ENCODE data around the gene PPP4R4. TPM values are rescaled to one million over a fixed set of nuclear protein-coding genes. Genes with fewer than 3 reads are reported as not detected.

PPP4R4 gene
- total RNA-seq, 1 experiment from 2014 or later = 0.88 TPM

GRCh38 chr14:94139421-94139820 lies 34.7 kb upstream of the PPP4R4 start:
- POLR2A ChIA-PET (ENCODE audit: low non-redundant PET) = no interaction called here
- H3K27ac ChIP-seq (ENCODE audit: low read depth, low read length, poor library complexity, severe bottlenecking) = no peak overlapping the region
- no peaks in the 10 kb centered on the region for H3K36me3 ChIP-seq (ENCODE audit: insufficient read depth, low read length, poor library complexity, severe bottlenecking)
- H3K4me3 ChIP-seq (ENCODE audit: low read depth, low read length, poor library complexity, severe bottlenecking) = no peak overlapping the region
- no peaks in the 10 kb centered on the region for H3K27me3 ChIP-seq (replicated peaks; ENCODE audit: insufficient read depth, low read depth, low read length, poor library complexity)
- TF ChIP-seq EZH2 (IDR thresholded peaks at IDR 0.05; ENCODE audit: borderline replicate concordance, low read depth, low read length, poor library complexity, severe bottlenecking) = no peak
- BruUV-seq (replicated peaks) = no TSS peak
- CTCF ChIA-PET = no interaction called here
- no peaks in the 10 kb centered on the region for H3K4me1 ChIP-seq (ENCODE audit: insufficient read depth, low read length, poor library complexity, severe bottlenecking)
- intact Hi-C loops (cut with micrococcal nuclease; ENCODE audit: unreplicated experiment) = loop anchor here (5.0 kb wide), 1 partner anchor 197 kb away; no protein-coding TSS in a partner anchor
- DNase-seq (ENCODE audit: low spot score) = no peak
- no peaks in the 10 kb centered on the region for H3K9me3 ChIP-seq (ENCODE audit: low read depth, low read length, poor library complexity, severe bottlenecking)

GRCh38 chr14:94142247-94142646 lies 31.9 kb upstream of the PPP4R4 start:
- no peak overlapping the region for H3K27ac ChIP-seq (ENCODE audit: low read depth, low read length, poor library complexity, severe bottlenecking)
- no peaks in the 10 kb centered on the region for H3K9me3 ChIP-seq (ENCODE audit: low read depth, low read length, poor library complexity, severe bottlenecking)
- ChIA-PET POLR2A (ENCODE audit: low non-redundant PET) (interaction anchor here (0.8 kb wide), 1 partner anchor 17 kb away, joined by 3 read pairs; no protein-coding TSS in a partner anchor), CTCF (interaction anchor here (2.0 kb wide), 1 partner anchor 10 kb away, joined by 6 read pairs; no protein-coding TSS in a partner anchor)
- no TSS peak for BruUV-seq (replicated peaks)
- no peak overlapping the region for H3K4me3 ChIP-seq (ENCODE audit: low read depth, low read length, poor library complexity, severe bottlenecking)
- no peaks in the 10 kb centered on the region for H3K4me1 ChIP-seq (ENCODE audit: insufficient read depth, low read length, poor library complexity, severe bottlenecking)
- no peak for DNase-seq (ENCODE audit: low spot score)
- H3K36me3 ChIP-seq (ENCODE audit: insufficient read depth, low read length, poor library complexity, severe bottlenecking) = no peaks in the 10 kb centered on the region
- intact Hi-C loops (cut with micrococcal nuclease; ENCODE audit: unreplicated experiment) = no loop called here
- H3K27me3 ChIP-seq (replicated peaks; ENCODE audit: insufficient read depth, low read depth, low read length, poor library complexity) = no peaks in the 10 kb centered on the region
- TF ChIP-seq EZH2 (IDR thresholded peaks at IDR 0.05; ENCODE audit: borderline replicate concordance, low read depth, low read length, poor library complexity, severe bottlenecking) = no peak
- TF ChIP-seq, protein P1, sequence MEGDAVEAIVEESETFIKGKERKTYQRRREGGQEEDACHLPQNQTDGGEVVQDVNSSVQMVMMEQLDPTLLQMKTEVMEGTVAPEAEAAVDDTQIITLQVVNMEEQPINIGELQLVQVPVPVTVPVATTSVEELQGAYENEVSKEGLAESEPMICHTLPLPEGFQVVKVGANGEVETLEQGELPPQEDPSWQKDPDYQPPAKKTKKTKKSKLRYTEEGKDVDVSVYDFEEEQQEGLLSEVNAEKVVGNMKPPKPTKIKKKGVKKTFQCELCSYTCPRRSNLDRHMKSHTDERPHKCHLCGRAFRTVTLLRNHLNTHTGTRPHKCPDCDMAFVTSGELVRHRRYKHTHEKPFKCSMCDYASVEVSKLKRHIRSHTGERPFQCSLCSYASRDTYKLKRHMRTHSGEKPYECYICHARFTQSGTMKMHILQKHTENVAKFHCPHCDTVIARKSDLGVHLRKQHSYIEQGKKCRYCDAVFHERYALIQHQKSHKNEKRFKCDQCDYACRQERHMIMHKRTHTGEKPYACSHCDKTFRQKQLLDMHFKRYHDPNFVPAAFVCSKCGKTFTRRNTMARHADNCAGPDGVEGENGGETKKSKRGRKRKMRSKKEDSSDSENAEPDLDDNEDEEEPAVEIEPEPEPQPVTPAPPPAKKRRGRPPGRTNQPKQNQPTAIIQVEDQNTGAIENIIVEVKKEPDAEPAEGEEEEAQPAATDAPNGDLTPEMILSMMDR (conservative IDR thresholded peaks at IDR 0.05; ENCODE audit: low read depth, low read length) = no peak

GRCh38 chr14:94142836-94143235 lies 31.3 kb upstream of the PPP4R4 start:
- Histone ChIP-seq H3K36me3 (ENCODE audit: insufficient read depth, low read length, poor library complexity, severe bottlenecking) (no peaks in the 10 kb centered on the region), H3K9me3 (ENCODE audit: low read depth, low read length, poor library complexity, severe bottlenecking) (no peaks in the 10 kb centered on the region), H3K4me1 (ENCODE audit: insufficient read depth, low read length, poor library complexity, severe bottlenecking) (no peaks in the 10 kb centered on the region), H3K4me3 (ENCODE audit: low read depth, low read length, poor library complexity, severe bottlenecking) (no peak overlapping the region), H3K27me3 (replicated peaks; ENCODE audit: insufficient read depth, low read depth, low read length, poor library complexity) (no peaks in the 10 kb centered on the region), H3K27ac (ENCODE audit: low read depth, low read length, poor library complexity, severe bottlenecking) (no peak overlapping the region)
- intact Hi-C loops (cut with micrococcal nuclease; ENCODE audit: unreplicated experiment) = no loop called here
- TF ChIP-seq, protein P1 (conservative IDR thresholded peaks at IDR 0.05; ENCODE audit: low read depth, low read length) = no peak
- TF ChIP-seq EZH2 (IDR thresholded peaks at IDR 0.05; ENCODE audit: borderline replicate concordance, low read depth, low read length, poor library complexity, severe bottlenecking) = no peak
- POLR2A ChIA-PET (ENCODE audit: low non-redundant PET) = no interaction called here
- DNase-seq (ENCODE audit: low spot score) = no peak
- no TSS peak for BruUV-seq (replicated peaks)
- CTCF ChIA-PET = interaction anchor here (2.0 kb wide), 1 partner anchor 10 kb away, joined by 6 read pairs; no protein-coding TSS in a partner anchor

DNA sequence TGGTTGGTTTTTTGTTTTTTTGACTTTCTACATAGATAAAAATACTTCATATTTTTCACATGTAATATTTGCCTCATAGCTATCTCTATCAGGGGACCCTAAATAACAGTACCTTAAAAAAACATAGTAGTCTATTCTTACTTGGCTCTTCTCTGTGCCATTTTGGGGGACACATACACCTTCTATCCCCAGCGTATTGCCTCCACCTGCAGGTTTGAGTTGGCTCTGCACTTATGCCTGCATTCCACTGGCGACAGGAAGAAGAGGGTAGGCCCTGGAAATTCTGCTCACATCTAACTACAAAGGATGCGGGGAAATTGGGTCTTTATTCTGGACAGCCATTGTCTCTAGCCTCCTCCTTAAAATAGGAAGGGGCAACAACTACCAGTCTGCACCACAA lies 30.9 kb upstream of the PPP4R4 start:
- Histone ChIP-seq H3K4me3 (ENCODE audit: low read depth, low read length, poor library complexity, severe bottlenecking) (no peak overlapping the region), H3K9me3 (ENCODE audit: low read depth, low read length, poor library complexity, severe bottlenecking) (no peaks in the 10 kb centered on the region), H3K27ac (ENCODE audit: low read depth, low read length, poor library complexity, severe bottlenecking) (no peak overlapping the region), H3K27me3 (replicated peaks; ENCODE audit: insufficient read depth, low read depth, low read length, poor library complexity) (no peaks in the 10 kb centered on the region), H3K4me1 (ENCODE audit: insufficient read depth, low read length, poor library complexity, severe bottlenecking) (no peaks in the 10 kb centered on the region), H3K36me3 (ENCODE audit: insufficient read depth, low read length, poor library complexity, severe bottlenecking) (no peaks in the 10 kb centered on the region)
- ChIA-PET CTCF (interaction anchor here (2.0 kb wide), 1 partner anchor 11 kb away, joined by 6 read pairs; no protein-coding TSS in a partner anchor), POLR2A (ENCODE audit: low non-redundant PET) (no interaction called here)
- TF ChIP-seq EZH2 (IDR thresholded peaks at IDR 0.05; ENCODE audit: borderline replicate concordance, low read depth, low read length, poor library complexity, severe bottlenecking) = no peak
- TF ChIP-seq, protein P1 (conservative IDR thresholded peaks at IDR 0.05; ENCODE audit: low read depth, low read length) = peak; percentile 30
- no peak for DNase-seq (ENCODE audit: low spot score)
- intact Hi-C loops (cut with micrococcal nuclease; ENCODE audit: unreplicated experiment) = no loop called here
- no TSS peak for BruUV-seq (replicated peaks)
